DMS153 (cell line): Measurements from ENCODE around the gene RPSA.
"Not testable (repeated sequence)": the region's sequence is repeated elsewhere in the genome, so short reads cannot be mapped to it uniquely, and the experiment has no call there.

Source experiments
- DNase-seq: peaks from one replicate; lab custom pipeline; 2025; lab: John Stamatoyannopoulos, UW

Gene RPSA

DNA sequence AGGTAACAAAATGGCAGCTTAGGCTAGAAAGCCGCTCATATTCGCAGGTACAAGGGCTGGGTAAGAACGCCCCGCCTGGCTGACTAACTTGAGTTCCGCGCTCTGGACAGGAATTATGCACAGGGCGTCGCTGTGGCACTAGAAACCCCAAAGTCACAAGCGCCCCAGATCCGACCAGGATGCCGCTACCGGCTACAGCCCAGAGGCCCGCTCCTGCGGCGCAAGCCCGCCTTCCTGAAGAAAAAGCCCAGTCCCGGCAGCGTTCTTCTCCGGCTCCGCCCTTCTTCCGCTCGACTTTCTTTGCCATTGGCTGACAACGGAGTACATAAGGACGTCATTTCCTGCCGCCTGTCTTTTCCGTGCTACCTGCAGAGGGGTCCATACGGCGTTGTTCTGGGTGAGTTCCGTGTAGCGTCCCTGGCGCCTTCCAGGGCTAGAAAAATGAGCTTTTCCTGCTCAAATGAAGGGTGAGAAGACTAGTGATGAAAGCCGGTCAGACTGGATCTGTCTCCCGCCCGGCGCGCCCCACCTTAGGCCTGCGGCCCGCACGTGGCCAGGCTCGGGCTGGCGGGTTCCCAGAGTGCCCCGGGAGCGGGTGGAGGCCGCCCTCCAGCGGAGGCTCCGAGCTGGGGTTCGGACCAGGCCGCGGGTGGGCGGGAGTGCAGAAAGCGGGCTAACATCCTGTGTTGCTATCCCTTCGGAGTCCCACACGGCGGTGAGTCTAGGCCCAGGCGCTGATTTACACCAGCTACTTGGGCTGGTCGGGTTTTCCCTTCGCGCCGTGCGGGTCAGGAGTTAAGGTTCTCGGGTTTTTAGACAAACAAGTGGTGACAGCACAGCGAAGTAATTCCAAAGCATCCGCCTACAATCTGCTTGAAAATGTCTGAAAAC lies at the start of gene RPSA:
Gene RPSA, plus strand, starts transcription at position 353 of the 891 bp plus-strand sequence. CDS start 934 bp downstream, outside the sequence.
- peak; percentile 83 for DNase-seq

- DNase-seq = no peak
Measured at GRCh38 chr3:39358333-39358732, 48.2 kb upstream of the RPSA start.

DNA sequence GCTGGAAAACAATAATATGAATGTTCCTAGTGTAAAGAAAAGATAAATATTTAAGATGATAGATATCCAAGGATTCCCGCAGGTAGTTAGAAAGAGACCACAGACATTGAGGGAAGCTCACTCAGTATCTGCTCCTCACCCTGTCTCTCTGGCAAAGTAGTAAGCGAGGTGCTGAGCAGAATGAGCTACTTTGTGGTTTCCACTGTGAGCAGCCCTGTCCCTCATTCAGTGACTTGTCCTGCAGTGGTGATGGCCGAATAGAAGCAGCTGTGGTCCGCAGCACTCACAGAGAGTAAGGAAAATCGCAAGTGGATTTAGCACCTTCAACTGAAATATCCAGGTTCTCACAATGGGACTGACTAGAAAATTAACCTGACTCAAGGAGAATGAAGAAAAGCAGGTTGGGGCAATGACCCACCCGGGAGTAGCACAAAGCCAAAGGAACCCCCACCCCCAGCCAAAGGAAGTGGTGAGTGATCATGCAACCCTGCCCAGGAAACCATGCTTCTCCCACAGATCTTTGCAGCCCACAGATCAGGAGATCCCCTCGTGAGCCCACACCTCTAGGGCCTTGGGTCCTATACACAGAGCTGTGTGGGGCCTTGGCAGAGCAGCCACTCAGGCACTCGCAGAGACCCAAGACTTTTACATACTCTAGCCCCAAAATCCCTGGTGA lies 45.1 kb upstream of the RPSA start:
- DNase-seq = no peak

- DNase-seq = peak; percentile 12
Measured at GRCh38 chr3:39362192-39362591, 44.3 kb upstream of the RPSA start.

GRCh38 chr3:39362812-39363211 lies 43.7 kb upstream of the RPSA start:
- DNase-seq = peak; percentile 1

GRCh38 chr3:39370450-39370849 lies 36.1 kb upstream of the RPSA start:
- not testable (repeated sequence) for DNase-seq

DNA sequence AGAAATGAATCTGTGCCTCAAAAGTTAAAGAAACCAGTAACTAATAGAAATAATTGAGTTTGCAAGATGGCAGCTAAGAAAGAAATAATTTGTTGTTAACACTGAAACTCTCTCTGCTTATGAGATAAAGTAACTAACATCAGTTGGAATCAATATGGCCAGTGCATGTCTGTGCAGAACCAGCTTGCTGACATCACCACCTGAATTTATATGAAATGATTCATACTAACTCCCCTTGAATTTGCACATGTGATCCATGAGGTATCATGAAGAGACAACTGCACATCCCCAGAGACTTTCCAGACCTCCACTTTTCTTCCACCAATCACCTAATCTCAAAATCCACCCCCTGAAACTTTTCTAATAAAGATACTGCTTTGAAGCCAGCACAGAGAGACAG lies 33.7 kb upstream of the RPSA start:
- no peak for DNase-seq

GRCh38 chr3:39376959-39377634 lies 29.4 kb upstream of the RPSA start:
- no peak for DNase-seq

- DNase-seq = no peak
Measured at GRCh38 chr3:39378088-39378487, 28.4 kb upstream of the RPSA start.

GRCh38 chr3:39378957-39379777 lies 27.4 kb upstream of the RPSA start:
- no peak for DNase-seq

- DNase-seq = no peak
Measured at GRCh38 chr3:39379778-39380155, 26.8 kb upstream of the RPSA start.

- DNase-seq = no peak
Measured at GRCh38 chr3:39381432-39381831, 25.1 kb upstream of the RPSA start.

DNA sequence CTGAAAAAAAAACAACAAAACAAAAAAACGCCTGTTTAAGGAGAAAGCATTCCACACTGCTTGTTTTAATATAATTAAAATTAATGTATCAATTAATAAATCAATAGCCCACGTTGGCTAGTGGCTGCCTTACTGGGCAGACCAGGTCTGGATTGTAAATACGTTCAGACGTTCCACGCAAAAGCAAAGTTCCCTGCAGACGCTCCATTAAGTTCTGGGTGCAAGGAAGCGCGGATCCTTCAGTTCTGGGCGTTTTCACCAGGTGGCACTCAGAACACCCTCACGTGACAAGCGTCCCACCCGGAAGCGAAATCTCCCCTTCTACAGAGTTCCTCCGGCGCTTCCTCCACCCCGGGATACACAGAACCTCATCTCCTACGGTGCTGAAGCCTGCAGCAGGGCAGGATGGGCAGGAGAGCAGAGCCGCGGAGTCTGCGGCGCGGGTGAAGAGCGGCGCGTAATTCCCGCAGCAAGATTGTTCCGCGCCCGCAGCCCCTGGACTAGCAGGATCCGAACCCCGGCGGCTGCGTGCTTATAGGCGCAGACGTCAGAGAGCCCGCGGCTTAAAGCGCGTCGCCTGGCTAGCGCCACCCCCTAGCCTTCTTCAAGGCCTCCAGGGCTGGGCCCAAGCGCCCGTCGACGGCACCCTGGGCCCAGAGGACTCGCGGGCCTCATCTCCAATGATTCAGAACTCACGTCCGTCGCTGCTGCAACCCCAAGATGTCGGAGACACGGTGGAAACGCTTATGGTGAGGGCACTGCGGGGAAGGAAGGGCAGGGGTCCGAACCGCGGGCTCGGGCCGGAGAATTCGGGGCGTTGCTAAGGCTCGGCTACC lies 23.3 kb upstream of the RPSA start, which contains the start of gene SLC25A38:
Gene SLC25A38, plus strand, starts transcription at position 326 of the 836 bp plus-strand sequence. Its CDS starts 355 bp downstream, at position 681.
- DNase-seq = no peak

- DNase-seq = no peak
Measured at GRCh38 chr3:39383881-39384664, 22.4 kb upstream of the RPSA start.

DNA sequence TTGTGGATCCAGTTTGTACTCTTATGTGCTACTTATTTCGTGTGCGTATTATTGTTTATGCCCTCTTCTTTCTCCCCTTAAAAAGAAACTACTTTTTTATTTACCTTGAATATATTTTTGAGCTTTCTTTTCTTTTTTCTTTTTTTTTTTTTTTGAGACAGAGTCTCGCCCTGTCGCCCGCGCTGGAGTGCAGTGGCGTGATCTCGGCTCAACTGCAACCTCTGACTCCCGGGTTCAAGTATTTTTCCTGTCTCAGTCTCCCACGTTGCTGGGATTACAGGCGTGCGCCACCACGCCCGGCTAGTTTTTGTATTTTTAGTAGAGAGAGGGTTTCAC lies 21.9 kb upstream of the RPSA start:
- DNase-seq = no peak

- DNase-seq = no peak
Measured at GRCh38 chr3:39385456-39386090, 20.9 kb upstream of the RPSA start.

GRCh38 chr3:39386318-39386717 lies 20.2 kb upstream of the RPSA start:
- DNase-seq = no peak

DNA sequence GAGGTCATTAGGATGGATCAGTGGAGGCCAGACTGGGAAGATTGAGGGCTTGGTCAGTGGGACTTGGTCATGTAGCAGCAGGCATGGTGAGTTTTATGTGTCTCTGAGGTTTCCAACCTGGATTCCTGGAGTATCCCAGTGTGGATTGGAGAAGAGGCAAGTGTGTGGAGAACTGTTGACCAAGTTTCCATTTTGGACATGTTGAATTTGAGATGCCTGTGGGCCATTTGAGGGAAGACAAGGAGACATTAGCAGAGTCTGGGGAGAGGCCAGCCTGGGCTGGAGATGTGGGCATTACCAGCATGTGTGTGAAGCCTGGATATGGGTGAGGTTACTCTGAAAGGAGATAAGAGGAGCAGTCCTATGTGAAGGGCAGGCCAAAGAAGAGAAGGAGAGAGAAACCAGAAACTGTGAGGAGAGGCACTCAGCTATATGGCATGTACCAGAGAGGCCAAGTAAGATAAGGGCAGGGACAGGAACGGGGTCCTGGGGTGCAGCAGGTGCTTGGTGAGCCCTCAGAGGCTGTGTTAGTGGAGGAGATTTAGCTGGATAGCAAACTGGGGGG lies 19.0 kb upstream of the RPSA start:
- DNase-seq = no peak

- DNase-seq = no peak
Measured at GRCh38 chr3:39388153-39388552, 18.4 kb upstream of the RPSA start.
